Measurements from ENCODE around the gene POLG. TPM values are rescaled to one million over a fixed set of nuclear protein-coding genes. Genes with fewer than 3 reads are reported as not detected.
A peak's percentile ranks its signal among the peaks of the same experiment; 100 is the strongest.

Gene POLG
- total and polyA plus RNA-seq, 2 of the 13 experiments (the other 11 are each of a cell fraction or from before 2014, with no cell fraction given): 26.6 to 35.5 TPM

- TF ChIP-seq GLMP (CRISPR knock-in tag; IDR thresholded peaks at IDR 0.05; ENCODE audit: borderline replicate concordance): no peak
- TF ChIP-seq HDAC6 (IDR thresholded peaks at IDR 0.05; ENCODE audit: low read depth, low read length): no peak
- 0 out of 2 replicates have a peak, but pooled peaks have one; percentile 37 for TF ChIP-seq ZNF773 (CRISPR knock-in tag; IDR thresholded peaks at IDR 0.05; ENCODE audit: borderline replicate concordance)
- TF ChIP-seq SNAPC2 (CRISPR knock-in tag; IDR thresholded peaks at IDR 0.05): no peak
- no peak for TF ChIP-seq GRHL1 (CRISPR knock-in tag; conservative IDR thresholded peaks at IDR 0.05)
- no peak for TF ChIP-seq ONECUT2 (CRISPR knock-in tag; IDR thresholded peaks at IDR 0.05)
- no peak for TF ChIP-seq SSRP1 (CRISPR knock-in tag; IDR thresholded peaks at IDR 0.05)
- no peak for TF ChIP-seq ZNF800 (CRISPR knock-in tag; IDR thresholded peaks at IDR 0.05)
- TF ChIP-seq ZNF256 (CRISPR knock-in tag; conservative IDR thresholded peaks at IDR 0.05): no peak
- TF ChIP-seq ZBTB44 (CRISPR knock-in tag; IDR thresholded peaks at IDR 0.05): no peak
- peak; percentile 77 for TF ChIP-seq PAXIP1 (CRISPR knock-in tag; conservative IDR thresholded peaks at IDR 0.05)
- TF ChIP-seq ZNF180 (CRISPR knock-in tag; IDR thresholded peaks at IDR 0.05; ENCODE audit: borderline replicate concordance, low read depth): no peak
- TF ChIP-seq ZNF225 (CRISPR knock-in tag; IDR thresholded peaks at IDR 0.05): no peak
- no peak for TF ChIP-seq MAZ (IDR thresholded peaks at IDR 0.05; ENCODE audit: borderline replicate concordance, low read depth, low read length)
- no peak for TF ChIP-seq MAZ (CRISPR knock-in tag; IDR thresholded peaks at IDR 0.05; ENCODE audit: low read depth)
- no peak for TF ChIP-seq TARDBP (CRISPR knock-in tag; IDR thresholded peaks at IDR 0.05)
- TF ChIP-seq ZSCAN30 (CRISPR knock-in tag; IDR thresholded peaks at IDR 0.05): no peak
- peak; percentile 49; the same call in 1 of the 2 replicates for TF ChIP-seq GFI1 (CRISPR knock-in tag; IDR thresholded peaks at IDR 0.05; ENCODE audit: borderline replicate concordance)
Measured at GRCh38 chr15:89321521-89322410, 12.9 kb downstream of the POLG start (continued).

Data from HepG2 (cell line).